C1 segment of cervical spinal cord (tissue), 14 donors: Measurements from ENCODE around the gene PIAS1.

ENCODE experiments used
- DNase-seq, 14 donors: peaks; one replicate each; lab custom pipeline; 2025; lab: John Stamatoyannopoulos, UW

Gene PIAS1

DNA sequence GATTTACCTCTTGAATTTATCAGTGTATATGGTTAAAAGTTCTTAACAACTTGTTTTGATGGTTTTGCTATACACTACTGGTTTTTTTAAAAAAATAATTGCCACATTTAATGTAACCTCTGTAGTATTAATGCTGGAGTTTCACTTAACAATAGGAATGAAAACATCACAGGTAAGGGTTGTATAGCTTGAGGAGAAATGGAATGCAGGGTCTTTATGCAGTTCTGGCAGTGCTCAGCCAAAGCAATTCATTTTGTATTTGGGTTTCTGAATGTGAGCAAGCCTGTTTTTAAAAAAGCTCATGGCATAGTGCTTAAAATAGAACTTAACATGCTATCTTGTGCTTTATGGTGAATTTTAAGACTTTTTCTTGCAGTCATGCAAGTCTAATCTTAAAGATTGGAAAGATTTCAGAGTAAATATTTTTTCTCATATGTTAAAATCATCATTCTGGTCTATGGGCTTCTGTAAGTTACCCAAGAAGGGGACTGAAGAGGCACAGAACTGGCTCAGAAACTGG lies 8.9 kb downstream of the PIAS1 start:
- DNase-seq: no peak

- no peak for DNase-seq
Measured at GRCh38 chr15:68063606-68064005, 9.5 kb downstream of the PIAS1 start.

GRCh38 chr15:68073576-68074288 lies 19.6 kb downstream of the PIAS1 start:
- no peak for DNase-seq

DNA sequence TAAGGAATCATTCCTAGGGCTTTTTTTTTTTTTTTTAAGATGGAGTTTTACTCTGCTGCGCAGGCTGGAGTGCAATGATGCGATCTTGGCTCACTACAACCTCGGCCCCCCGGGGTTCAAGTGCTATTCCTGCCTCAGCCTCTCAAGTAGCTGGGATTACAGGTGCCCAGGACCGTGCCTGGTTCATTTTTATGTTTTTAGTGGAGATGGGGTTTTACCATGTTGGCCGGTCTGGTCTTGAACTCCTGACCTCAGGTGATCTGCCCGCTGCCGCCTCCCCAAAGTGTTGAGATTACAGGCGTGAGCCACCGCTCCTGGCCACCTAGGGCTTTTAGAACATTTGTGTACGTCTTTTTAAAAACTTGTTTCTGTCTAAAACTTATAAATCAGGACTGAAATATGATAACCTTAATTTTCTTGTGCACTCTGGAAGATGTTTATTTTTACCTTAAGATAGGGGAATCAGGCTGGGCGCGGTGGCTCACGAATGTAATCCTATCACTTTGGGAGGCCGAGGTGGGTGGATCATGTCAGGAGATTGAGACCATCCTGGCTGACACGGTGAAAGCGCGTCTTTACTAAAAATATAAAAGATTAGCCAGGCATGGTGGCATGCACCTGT lies 21.8 kb downstream of the PIAS1 start:
- no peak for DNase-seq

- DNase-seq: no peak
Measured at GRCh38 chr15:68078365-68078764, 24.2 kb downstream of the PIAS1 start.

DNA sequence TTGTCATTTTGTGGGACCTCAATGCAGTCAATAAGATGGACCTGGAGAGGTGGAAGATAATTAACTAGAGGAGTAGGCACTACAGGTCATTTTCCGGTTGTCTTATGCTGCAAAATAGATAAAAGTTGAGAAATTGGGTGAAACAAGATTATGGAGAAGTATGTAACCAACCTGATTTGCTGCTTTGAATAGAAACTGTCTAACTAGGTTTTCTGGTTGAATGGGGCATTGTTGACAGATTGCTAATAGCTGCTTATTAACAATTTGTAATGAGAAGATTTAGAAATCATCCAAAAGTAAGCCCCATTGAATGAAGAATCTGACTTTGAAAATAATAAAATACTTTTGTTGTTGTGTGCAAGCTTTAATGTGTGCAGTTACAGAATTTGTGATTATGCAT lies 26.2 kb downstream of the PIAS1 start:
- no peak for DNase-seq

DNA sequence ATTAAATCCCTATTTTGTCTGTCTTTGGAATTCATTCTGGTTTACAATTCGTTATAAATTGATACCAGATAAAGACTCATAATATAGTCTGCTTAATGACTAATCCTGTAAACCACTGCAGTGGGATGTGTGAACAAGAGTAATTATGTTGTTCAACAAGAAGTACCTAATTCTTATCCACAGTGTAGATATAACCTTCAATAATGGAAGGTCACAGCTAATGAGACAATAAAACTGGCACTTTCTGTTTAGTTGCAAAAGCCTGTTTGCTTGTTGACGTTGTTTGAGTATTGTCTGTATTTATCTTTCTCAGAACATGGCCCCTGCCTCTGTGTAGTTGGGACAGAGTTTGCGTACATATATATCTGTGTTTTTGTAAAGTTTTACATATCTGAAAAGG lies 26.7 kb downstream of the PIAS1 start:
- no peak for DNase-seq

DNA sequence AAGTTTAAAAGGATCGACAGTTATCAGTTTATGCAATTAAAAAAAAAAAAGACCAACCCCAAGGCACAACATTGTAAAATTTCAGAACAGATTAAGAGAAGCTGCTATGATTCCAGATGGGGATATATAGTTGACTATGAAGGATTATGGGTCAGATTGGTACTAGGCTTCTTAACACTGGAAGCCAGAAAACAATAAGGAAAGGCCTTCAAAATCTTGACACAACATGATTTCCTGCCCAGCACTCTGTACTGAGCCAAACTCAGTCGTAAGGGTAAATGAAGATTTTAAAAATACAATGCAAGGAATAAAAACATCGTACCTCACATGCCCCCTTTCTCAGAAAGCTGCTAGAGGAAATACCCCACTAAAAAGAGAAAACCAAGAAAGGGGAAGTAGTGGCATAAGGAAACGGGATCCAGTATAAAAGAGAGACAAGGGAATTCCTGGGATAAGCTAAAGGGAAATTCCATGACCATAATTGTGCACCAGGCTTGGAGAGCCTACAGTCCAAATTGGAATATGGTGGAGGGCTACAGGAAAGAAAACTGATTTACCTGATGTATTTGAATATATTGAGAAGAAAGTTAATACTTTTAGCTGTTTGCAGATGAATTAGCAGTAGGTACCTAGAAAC lies 27.9 kb downstream of the PIAS1 start:
- DNase-seq: no peak

GRCh38 chr15:68082735-68083134 lies 28.6 kb downstream of the PIAS1 start:
- DNase-seq: no peak

DNA sequence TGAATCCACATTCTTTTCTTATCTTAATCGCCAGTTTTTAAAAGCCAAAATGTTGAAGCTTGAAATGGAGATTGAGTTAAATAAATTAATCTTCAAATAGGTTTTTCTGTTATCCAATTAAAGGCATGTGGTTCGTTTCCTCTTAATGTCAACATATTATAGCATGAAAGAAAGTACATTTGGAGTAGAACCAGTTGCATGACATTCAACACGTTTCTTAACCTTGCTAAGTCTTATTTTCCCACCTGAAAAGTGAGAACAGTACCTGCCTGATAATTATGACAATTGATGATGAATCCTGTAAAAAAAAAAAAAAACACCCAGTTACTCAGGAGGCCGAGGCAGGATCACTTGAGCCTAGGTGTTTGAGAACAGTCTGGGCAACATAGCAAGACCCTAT lies 29.3 kb downstream of the PIAS1 start:
- DNase-seq: no peak

DNA sequence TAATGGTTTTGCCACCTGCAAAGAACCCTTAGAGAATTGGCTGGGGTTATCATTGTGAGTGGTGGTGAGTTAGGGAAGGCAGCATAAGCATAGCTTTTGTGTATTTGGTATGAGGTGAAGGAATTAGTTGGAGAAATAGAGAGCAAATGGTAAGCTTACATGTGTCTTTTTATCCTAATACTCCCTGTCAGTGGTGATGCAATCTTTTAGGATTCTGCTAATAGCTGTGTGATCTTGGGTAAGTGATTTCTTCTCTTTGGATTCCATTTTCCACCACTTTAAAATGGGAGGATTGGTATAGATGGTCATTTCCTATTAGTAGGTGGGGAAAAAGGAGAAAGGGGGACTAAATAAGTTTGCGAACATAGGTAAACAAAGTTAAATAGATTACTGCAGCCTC lies 30.9 kb downstream of the PIAS1 start:
- DNase-seq: no peak

- no peak for DNase-seq
Measured at GRCh38 chr15:68091743-68092142, 37.6 kb downstream of the PIAS1 start.

DNA sequence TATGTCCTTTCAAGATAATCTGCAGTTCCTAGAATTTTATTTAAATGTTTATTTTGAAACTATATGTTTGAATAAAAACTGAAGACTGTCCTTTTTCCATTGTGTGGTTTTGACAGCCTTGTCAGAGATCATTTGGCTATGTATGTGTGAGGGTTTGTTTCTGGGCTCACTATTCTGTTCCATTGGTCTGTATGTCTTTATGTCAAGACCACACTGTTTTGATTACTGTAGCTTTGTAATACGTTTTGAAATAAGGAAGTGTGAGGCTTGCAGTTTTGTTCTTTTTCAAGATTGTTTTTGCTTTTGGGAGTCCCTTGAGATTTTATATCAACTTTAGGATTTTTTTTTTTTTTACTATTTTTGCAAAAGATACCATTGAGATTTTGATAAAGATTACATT lies 42.0 kb downstream of the PIAS1 start:
- no peak for DNase-seq

DNA sequence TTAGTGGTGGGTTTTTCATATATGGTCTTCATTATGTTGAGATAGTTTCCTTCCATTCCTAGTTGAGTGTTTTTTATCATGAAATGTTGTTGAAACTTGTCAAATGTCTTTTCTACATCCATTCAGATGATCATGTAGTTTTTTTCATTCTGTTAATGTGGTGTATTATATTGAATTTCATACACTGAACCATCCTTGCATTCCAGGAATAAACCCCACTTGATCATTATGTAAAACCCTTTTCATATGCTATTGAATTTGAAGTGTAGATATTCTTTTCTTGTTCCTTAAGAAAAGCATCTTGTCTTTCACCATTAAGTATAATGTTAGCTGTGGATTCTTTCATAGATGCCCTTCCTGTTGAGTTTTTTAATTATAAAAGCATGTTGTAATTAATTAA lies 42.9 kb downstream of the PIAS1 start:
- no peak for DNase-seq

DNA sequence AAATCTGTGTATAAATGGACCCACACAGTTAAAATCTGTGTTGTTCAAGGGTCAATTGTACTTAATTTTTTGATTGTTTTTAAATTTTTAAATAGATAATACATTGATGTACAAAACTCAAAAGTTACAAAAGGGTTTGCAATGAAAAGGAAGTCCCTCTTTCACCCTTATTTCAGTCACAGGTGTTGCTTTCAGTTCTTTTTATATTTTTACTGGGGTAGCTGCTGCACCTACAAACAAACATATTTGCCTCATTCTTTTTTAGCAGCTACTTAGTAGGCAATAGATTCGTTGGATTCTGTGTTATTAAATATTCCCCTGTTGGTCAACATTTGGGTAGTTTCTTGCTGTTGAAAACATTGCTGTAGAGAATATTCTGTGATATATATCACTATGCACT lies 44.4 kb downstream of the PIAS1 start:
- DNase-seq: no peak

- DNase-seq: no peak
Measured at GRCh38 chr15:68100194-68100593, 46.1 kb downstream of the PIAS1 start.

- no peak for DNase-seq
Measured at GRCh38 chr15:68103603-68104002, 49.5 kb downstream of the PIAS1 start.

- DNase-seq: no peak
Measured at GRCh38 chr15:68106656-68107055, 52.5 kb downstream of the PIAS1 start.

DNA sequence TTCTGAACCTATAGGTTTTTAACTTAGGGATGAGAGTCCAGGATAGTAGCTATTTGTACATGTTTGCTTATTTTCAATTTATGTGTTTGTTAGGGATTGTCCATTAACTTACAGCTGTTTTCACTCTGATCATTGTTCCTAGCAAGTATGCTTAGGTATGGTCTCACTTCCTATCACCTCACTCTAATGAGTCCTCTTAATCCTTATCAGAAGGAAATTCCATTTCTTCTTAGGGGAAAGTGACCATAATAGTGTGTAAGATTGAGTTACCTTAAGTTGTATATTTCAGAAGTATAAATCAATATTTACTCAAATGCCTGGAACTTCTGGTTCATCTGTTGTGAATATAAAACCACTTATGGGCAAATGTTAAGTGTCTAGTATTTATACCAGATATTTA lies 53.0 kb downstream of the PIAS1 start:
- DNase-seq: no peak

GRCh38 chr15:68112706-68113105 lies 58.6 kb downstream of the PIAS1 start:
- no peak for DNase-seq

- no peak for DNase-seq
Measured at GRCh38 chr15:68113273-68113672, 59.2 kb downstream of the PIAS1 start.

GRCh38 chr15:68113751-68114150 lies 59.6 kb downstream of the PIAS1 start:
- DNase-seq: no peak

GRCh38 chr15:68114356-68114755 lies 60.2 kb downstream of the PIAS1 start:
- no peak for DNase-seq
